K562 (cell line): ENCODE results near the gene TTLL4.

ENCODE experiments used
- MAZ ChIP-seq, 2 experiments: fragments of 450-650 bp in 1 of 2; sonication (generic) in 1 of 2; formaldehyde crosslinking; IDR thresholded peaks in 1 of 2; conservative IDR thresholded peaks in 1 of 2; 2 replicates each; pipeline versions ENCODE4 v1.4.0 to v1.5.0; 2020; ENCODE audit warnings: mild to moderate bottlenecking in 1 of 2, missing genetic modification reagents in 1 of 2
- MTA3 ChIP-seq: fragments of 450-650 bp; formaldehyde crosslinking; IDR thresholded peaks from 2 replicates; pipeline ENCODE4 v1.6.1; 2017; ENCODE audit warnings: mild to moderate bottlenecking, borderline replicate concordance
- RAD21 ChIP-seq, 2 experiments: fragments of 250-450 bp in 1 of 2; fragments of 450-650 bp in 1 of 2; sonication (Bioruptor Pico) in 1 of 2; formaldehyde crosslinking in 1 of 2; IDR thresholded peaks in 1 of 2; conservative IDR thresholded peaks in 1 of 2; 2 replicates each; pipeline versions ENCODE4 v1.4.0 to v1.8.0; 2020 to 2022; ENCODE audit warnings: mild to moderate bottlenecking in 2 of 2, moderate library complexity in 1 of 2
- SPI1 ChIP-seq: IDR thresholded peaks from 2 replicates; pipeline ENCODE4 v1.6.1; 2011; ENCODE audit warnings: low read depth, low read length, control low read depth, borderline replicate concordance
- ZNF699 ChIP-seq: fragments of 250-450 bp; sonication (Bioruptor Pico); IDR thresholded peaks from 2 replicates; pipeline ENCODE4 v1.8.0; 2021; ENCODE audit warnings: mild to moderate bottlenecking, moderate library complexity; ENCODE audit not compliant: insufficient replicate concordance

DNA sequence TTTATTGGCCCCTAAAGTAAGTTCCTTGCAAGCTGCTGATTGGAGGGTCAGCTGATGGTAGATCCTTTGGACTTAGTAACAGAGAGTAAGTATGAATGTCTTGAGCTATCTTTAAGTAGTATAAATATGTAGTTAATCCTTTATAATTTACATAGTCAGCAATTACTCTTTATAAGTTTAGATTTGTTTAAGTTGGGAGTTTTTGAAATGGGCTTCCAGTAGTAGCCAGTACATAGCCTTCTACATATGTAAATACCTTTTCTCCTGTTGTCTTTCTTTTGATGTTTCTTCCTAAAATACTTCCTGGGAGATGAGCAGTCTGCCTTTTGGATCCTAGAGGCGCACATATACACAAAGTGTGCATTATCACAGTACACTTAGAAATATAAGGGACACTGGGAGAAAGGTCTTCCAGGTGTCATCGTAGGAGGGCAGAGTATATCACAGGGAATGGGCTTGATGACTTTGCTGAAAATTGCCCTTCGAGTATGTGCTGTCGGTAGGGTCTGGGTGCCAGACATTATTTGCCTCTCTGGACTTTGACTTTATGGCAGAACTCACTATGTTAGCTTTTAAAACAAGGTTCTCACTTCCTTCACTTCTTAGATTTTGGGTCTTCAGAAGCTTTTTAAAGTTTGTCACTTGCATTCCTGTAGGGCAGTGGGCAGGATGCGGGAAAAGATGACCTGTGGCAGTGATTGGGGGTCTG, 21.6 kb downstream of the TTLL4 start:
- no peak for TF ChIP-seq MAZ (CRISPR knock-in tag; conservative IDR thresholded peaks at IDR 0.05 in 1 of 2, IDR thresholded peaks at IDR 0.05 in 1 of 2)
- no peak for TF ChIP-seq ZNF699
- no peak for TF ChIP-seq SPI1
- no peak for TF ChIP-seq RAD21 (CRISPR knock-in tag; conservative IDR thresholded peaks at IDR 0.05 in 1 of 2, IDR thresholded peaks at IDR 0.05 in 1 of 2)
- no peak for TF ChIP-seq MTA3
